HepG2 (cell line): ENCODE results near the gene LIN28A. TPM values are rescaled to one million over a fixed set of nuclear protein-coding genes. Genes with fewer than 3 reads are reported as not detected.

Experiments used
- ATAC-seq: fragments of 200-7000 bp; cut with Tn5 transposase; 3 replicates; pipeline ENCODE4 v1.9.1; 2020; ENCODE audit warnings: mild to moderate bottlenecking, moderate library complexity
- BruUV-seq: library from RNA; stranded (reverse); fragments of 400-500 nt; replicated peaks from 2 replicates; lab custom pipeline; 2021; lab: Mats Ljungman, UMichigan
- CTCF ChIA-PET: fragments of 300-600 bp; formaldehyde crosslinking; extraction: SDS; loops from one replicate; lab custom pipeline; 2021; ENCODE audit warnings: low total read pairs, inconsistent platforms, low intra/inter-chr PET ratio; lab: Yijun Ruan, JAX
- POLR2A ChIA-PET: fragments of 350-600 bp; sonication (Branson Sonifier 250); formaldehyde crosslinking; loops from one replicate; lab custom pipeline; 2020; ENCODE audit warnings: antibody characterized with exemption, inconsistent platforms; lab: Yijun Ruan, JAX
- DNase-seq: peaks from one replicate; pipeline ENCODE4 v3.0.0-alpha.2; 2015; ENCODE audit warnings: low spot score
- FAIRE-seq: peaks from 3 replicates; lab custom pipeline; 2011; peaks lifted over from hg19 to GRCh38; lab: Jason Lieb, UNC
- H2AFZ ChIP-seq: one replicate; pipeline ENCODE4 v1.6.1; 2011; ENCODE audit warnings: low read length, inconsistent platforms
- H3K27ac ChIP-seq: fragments of 300-600 bp; 3 replicates; pipeline ENCODE4 v1.8.0; 2011; ENCODE audit warnings: mixed run types, mild to moderate bottlenecking, mixed read lengths, low read length, inconsistent platforms; ENCODE audit not compliant: insufficient read depth; ENCODE audit errors: extremely low read length
- H3K27me3 ChIP-seq, 2 experiments: fragments of 200-600 bp in 1 of 2; 2 replicates in 1 of 2; 3 replicates in 1 of 2; pipeline versions ENCODE4 v1.6.0 to v1.8.0; 2011; ENCODE audit warnings: low read length in 2 of 2, mild to moderate bottlenecking in 2 of 2, moderate library complexity in 2 of 2, inconsistent platforms in 1 of 2; ENCODE audit not compliant: insufficient read depth in 2 of 2, control insufficient read depth in 1 of 2
- H3K36me3 ChIP-seq, 2 experiments: fragments of 200-600 bp in 1 of 2; replicated peaks in 1 of 2; 2 replicates in 1 of 2; 3 replicates in 1 of 2; pipeline versions ENCODE4 v1.5.1 to v1.8.0; 2011; ENCODE audit warnings: low read length in 2 of 2, inconsistent platforms in 1 of 2; ENCODE audit not compliant: insufficient read depth in 2 of 2, control insufficient read depth in 1 of 2
- H3K4me1 ChIP-seq: 2 replicates; pipeline ENCODE4 v1.5.1; 2012; ENCODE audit warnings: low read length, inconsistent platforms; ENCODE audit not compliant: insufficient read depth
- H3K4me2 ChIP-seq: 2 replicates; pipeline ENCODE4 v1.6.0; 2011; ENCODE audit warnings: low read depth, low read length, inconsistent platforms
- H3K4me3 ChIP-seq, 3 experiments: fragments of 200-600 bp in 1 of 3; sonication (generic), shearing (Covaris generic) in 1 of 3; replicated peaks in 1 of 3; 2 replicates each; pipeline ENCODE4 v1.5.1; 2011 to 2016; ENCODE audit warnings: low read length in 3 of 3, inconsistent platforms in 2 of 3, low read depth in 2 of 3, mild to moderate bottlenecking in 2 of 3, control low read depth in 1 of 3, mixed read lengths in 1 of 3; ENCODE audit not compliant: insufficient read depth in 1 of 3
- H3K79me2 ChIP-seq: one replicate; pipeline ENCODE4 v1.6.1; 2011; ENCODE audit warnings: low read length, inconsistent platforms; ENCODE audit not compliant: insufficient read depth
- H3K9ac ChIP-seq: 2 replicates; pipeline ENCODE4 v1.6.0; 2011; ENCODE audit warnings: mild to moderate bottlenecking, low read depth, low read length, inconsistent platforms; ENCODE audit not compliant: insufficient read depth
- H3K9me3 ChIP-seq: 2 replicates; pipeline ENCODE4 v1.5.1; 2012; ENCODE audit warnings: mild to moderate bottlenecking, low read length
- H4K20me1 ChIP-seq: 2 replicates; pipeline ENCODE4 v1.6.0; 2011; ENCODE audit warnings: inconsistent platforms, mild to moderate bottlenecking, low read length, moderate library complexity; ENCODE audit not compliant: insufficient read depth
- GABPB1 ChIP-seq: IDR thresholded peaks from 2 replicates; pipeline ENCODE4 v1.6.1; 2016; ENCODE audit warnings: mild to moderate bottlenecking, missing genetic modification reagents, moderate library complexity, missing compliant biosample characterization
- GFI1 ChIP-seq: sonication (generic); formaldehyde crosslinking; IDR thresholded peaks from 2 replicates; pipeline ENCODE4 v1.5.0; 2020; ENCODE audit warnings: missing genetic modification reagents, mild to moderate bottlenecking, borderline replicate concordance
- HIVEP1 ChIP-seq: sonication (generic); formaldehyde crosslinking; IDR thresholded peaks from 2 replicates; pipeline ENCODE4 v1.4.0; 2020; ENCODE audit warnings: mild to moderate bottlenecking, missing genetic modification reagents
- IRF2 ChIP-seq: IDR thresholded peaks from 2 replicates; pipeline ENCODE4 v1.6.1; 2018; ENCODE audit warnings: missing genetic modification reagents, missing compliant biosample characterization
- MAFK ChIP-seq, 2 experiments: IDR thresholded peaks in 1 of 2; conservative IDR thresholded peaks in 1 of 2; 2 replicates each; pipeline ENCODE4 v1.6.1; 2011; ENCODE audit warnings: improper control_type of control experiment in 2 of 2, low read length in 2 of 2
- ZNF629 ChIP-seq: sonication (generic); formaldehyde crosslinking; conservative IDR thresholded peaks from 2 replicates; pipeline ENCODE4 v1.5.0; 2020; ENCODE audit warnings: missing genetic modification reagents
- WGBS: methylation state at CpG from one replicate; pipeline ENCODE4 v1.1.6; 2017; ENCODE audit warnings: low lambda C conversion rate; 5-methylcytosine and 5-hydroxymethylcytosine counted together
- in situ Hi-C: cut with HindIII; loops from 2 replicates; pipeline ENCODE4 v1.10.0; 2017; ENCODE audit warnings: low pct_unique_long_range_greater_than_20kb; ENCODE audit not compliant: extremely low pct_ligation_motif_present
- intact Hi-C: fragments of 100-400 bp; cut with micrococcal nuclease; formaldehyde crosslinking; loops from one replicate; pipeline ENCODE4 v1.10.0; 2022; ENCODE audit not compliant: unreplicated experiment
- polyA plus RNA-seq, 8 experiments: library from polyadenylated mRNA; depleted of rRNA in 3 of 8; stranded (reverse) in 7 of 8; unstranded in 1 of 8; fragments of >200 nt; fragmentation: Illumina TruSeq in 4 of 8; extraction: Trizol in 4 of 8; gene quantifications; 2 replicates each; pipeline versions ENCODE4 v1.2.1 to v1.2.3, GENCODE V29; 2011 to 2016; ENCODE audit warnings: low read depth in 4 of 8, missing spikeins in 1 of 8, mixed read lengths in 1 of 8; ENCODE audit not compliant: insufficient read depth in 1 of 8
- total RNA-seq, 5 experiments: library from RNA; depleted of rRNA; stranded (reverse); fragments of >200 nt; fragmentation: Illumina TruSeq; extraction: Trizol; gene quantifications; 2 replicates each; pipeline ENCODE4 v1.2.3, GENCODE V29; 2016; ENCODE audit warnings: low read depth in 1 of 5
- TF ChIP-seq, protein P1 (sequence below): sonication (generic); formaldehyde crosslinking; IDR thresholded peaks from 2 replicates; pipeline ENCODE4 v1.8.0; 2022; ENCODE audit warnings: mild to moderate bottlenecking, missing genetic modification reagents; ENCODE audit not compliant: insufficient replicate concordance
- TF ChIP-seq, protein P2 (sequence below): IDR thresholded peaks from 2 replicates; pipeline ENCODE4 v1.6.1; 2012; ENCODE audit warnings: low read length, improper control_type of control experiment
- TF ChIP-seq, protein P3 (sequence below): sonication (generic); formaldehyde crosslinking; IDR thresholded peaks from 2 replicates; pipeline ENCODE4 v1.5.1; 2020; ENCODE audit warnings: missing genetic modification reagents, mild to moderate bottlenecking, borderline replicate concordance

Gene LIN28A
- total and polyA plus RNA-seq, 2 of the 13 experiments (the other 11 are each of a cell fraction or from before 2014, with no cell fraction given): not detected

DNA sequence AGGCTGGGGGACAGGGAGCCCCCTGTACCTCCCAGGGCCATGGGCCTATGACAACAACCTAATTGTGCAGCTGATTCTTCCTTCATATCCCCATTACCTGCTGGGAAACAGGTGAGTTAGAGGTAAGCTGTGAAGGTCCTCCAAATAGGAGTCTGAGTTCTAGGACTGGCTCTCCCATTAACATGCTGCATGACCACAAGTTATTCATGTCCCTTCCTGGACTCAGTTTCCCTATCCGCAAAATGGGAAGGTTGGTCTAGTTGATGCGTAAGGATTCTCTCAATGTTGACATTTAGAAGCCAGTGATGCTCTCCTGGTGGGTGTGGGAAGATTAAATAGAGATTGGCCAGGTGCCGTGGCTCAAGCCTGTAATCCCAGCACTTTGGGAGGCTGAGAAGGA is 42.1 kb upstream of the LIN28A start:
- CTCF ChIA-PET: no interaction called here
- no TSS peak for BruUV-seq
- no peak for TF ChIP-seq IRF2 (CRISPR knock-in tag)
- no peak for TF ChIP-seq GABPB1 (CRISPR knock-in tag)
- no peak for TF ChIP-seq HIVEP1
- TF ChIP-seq ZNF629: peak; percentile 49; the same call in 1 of the 2 replicates
- no peak for TF ChIP-seq GFI1 (CRISPR knock-in tag)
- TF ChIP-seq, protein P1, sequence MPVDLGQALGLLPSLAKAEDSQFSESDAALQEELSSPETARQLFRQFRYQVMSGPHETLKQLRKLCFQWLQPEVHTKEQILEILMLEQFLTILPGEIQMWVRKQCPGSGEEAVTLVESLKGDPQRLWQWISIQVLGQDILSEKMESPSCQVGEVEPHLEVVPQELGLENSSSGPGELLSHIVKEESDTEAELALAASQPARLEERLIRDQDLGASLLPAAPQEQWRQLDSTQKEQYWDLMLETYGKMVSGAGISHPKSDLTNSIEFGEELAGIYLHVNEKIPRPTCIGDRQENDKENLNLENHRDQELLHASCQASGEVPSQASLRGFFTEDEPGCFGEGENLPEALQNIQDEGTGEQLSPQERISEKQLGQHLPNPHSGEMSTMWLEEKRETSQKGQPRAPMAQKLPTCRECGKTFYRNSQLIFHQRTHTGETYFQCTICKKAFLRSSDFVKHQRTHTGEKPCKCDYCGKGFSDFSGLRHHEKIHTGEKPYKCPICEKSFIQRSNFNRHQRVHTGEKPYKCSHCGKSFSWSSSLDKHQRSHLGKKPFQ (CRISPR knock-in tag): no peak
- TF ChIP-seq, protein P2, sequence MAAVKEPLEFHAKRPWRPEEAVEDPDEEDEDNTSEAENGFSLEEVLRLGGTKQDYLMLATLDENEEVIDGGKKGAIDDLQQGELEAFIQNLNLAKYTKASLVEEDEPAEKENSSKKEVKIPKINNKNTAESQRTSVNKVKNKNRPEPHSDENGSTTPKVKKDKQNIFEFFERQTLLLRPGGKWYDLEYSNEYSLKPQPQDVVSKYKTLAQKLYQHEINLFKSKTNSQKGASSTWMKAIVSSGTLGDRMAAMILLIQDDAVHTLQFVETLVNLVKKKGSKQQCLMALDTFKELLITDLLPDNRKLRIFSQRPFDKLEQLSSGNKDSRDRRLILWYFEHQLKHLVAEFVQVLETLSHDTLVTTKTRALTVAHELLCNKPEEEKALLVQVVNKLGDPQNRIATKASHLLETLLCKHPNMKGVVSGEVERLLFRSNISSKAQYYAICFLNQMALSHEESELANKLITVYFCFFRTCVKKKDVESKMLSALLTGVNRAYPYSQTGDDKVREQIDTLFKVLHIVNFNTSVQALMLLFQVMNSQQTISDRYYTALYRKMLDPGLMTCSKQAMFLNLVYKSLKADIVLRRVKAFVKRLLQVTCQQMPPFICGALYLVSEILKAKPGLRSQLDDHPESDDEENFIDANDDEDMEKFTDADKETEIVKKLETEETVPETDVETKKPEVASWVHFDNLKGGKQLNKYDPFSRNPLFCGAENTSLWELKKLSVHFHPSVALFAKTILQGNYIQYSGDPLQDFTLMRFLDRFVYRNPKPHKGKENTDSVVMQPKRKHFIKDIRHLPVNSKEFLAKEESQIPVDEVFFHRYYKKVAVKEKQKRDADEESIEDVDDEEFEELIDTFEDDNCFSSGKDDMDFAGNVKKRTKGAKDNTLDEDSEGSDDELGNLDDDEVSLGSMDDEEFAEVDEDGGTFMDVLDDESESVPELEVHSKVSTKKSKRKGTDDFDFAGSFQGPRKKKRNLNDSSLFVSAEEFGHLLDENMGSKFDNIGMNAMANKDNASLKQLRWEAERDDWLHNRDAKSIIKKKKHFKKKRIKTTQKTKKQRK: no peak
- no peak for TF ChIP-seq MAFK (conservative IDR thresholded peaks at IDR 0.05 in 1 of 2, IDR thresholded peaks at IDR 0.05 in 1 of 2; ENCODE audit: low read length in 2 of 2)
- TF ChIP-seq, protein P3, sequence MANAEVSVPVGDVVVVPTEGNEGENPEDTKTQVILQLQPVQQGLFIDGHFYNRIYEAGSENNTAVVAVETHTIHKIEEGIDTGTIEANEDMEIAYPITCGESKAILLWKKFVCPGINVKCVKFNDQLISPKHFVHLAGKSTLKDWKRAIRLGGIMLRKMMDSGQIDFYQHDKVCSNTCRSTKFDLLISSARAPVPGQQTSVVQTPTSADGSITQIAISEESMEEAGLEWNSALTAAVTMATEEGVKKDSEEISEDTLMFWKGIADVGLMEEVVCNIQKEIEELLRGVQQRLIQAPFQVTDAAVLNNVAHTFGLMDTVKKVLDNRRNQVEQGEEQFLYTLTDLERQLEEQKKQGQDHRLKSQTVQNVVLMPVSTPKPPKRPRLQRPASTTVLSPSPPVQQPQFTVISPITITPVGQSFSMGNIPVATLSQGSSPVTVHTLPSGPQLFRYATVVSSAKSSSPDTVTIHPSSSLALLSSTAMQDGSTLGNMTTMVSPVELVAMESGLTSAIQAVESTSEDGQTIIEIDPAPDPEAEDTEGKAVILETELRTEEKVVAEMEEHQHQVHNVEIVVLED: no peak
- TF ChIP-seq, all 625 proteins: peak for 1

More for the DNA sequence above, 42.1 kb upstream of the LIN28A start:
- H3K27ac ChIP-seq: no peak overlapping the region
- POLR2A ChIA-PET: no interaction called here
- H3K4me1 ChIP-seq: peaks cover 21% of the 10 kb centered on the region
- ATAC-seq (no peak), DNase-seq (no peak), FAIRE-seq (no peak)
- H3K4me2 ChIP-seq: no peak overlapping the region
- H2AFZ ChIP-seq: no peak overlapping the region
- H3K36me3 ChIP-seq: no peaks in the 10 kb centered on the region; a peak in 1 of 5 replicates
- in situ Hi-C loops (no loop called here), intact Hi-C loops (no loop called here)
- H4K20me1 ChIP-seq: no peaks in the 10 kb centered on the region
- H3K9ac ChIP-seq: no peak overlapping the region
- WGBS: 65% methylated on average over 3 of the region's 3 CpGs
- no peaks in the 10 kb centered on the region for H3K9me3 ChIP-seq
- no peak overlapping the region for H3K4me3 ChIP-seq
- H3K27me3 ChIP-seq: peaks cover 3 to 7% of the 10 kb centered on the region in 2 experiments; a peak in 2 of 5 replicates
- no peaks in the 10 kb centered on the region for H3K79me2 ChIP-seq
